ENCODE measurements around the gene LY6G6D. TPM values are rescaled to one million over a fixed set of nuclear protein-coding genes. Genes with fewer than 3 reads are reported as not detected.

Gene LY6G6D
- total and polyA plus RNA-seq, 2 of the 13 experiments (the other 11 are each of a cell fraction or from before 2014, with no cell fraction given) = not detected

DNA sequence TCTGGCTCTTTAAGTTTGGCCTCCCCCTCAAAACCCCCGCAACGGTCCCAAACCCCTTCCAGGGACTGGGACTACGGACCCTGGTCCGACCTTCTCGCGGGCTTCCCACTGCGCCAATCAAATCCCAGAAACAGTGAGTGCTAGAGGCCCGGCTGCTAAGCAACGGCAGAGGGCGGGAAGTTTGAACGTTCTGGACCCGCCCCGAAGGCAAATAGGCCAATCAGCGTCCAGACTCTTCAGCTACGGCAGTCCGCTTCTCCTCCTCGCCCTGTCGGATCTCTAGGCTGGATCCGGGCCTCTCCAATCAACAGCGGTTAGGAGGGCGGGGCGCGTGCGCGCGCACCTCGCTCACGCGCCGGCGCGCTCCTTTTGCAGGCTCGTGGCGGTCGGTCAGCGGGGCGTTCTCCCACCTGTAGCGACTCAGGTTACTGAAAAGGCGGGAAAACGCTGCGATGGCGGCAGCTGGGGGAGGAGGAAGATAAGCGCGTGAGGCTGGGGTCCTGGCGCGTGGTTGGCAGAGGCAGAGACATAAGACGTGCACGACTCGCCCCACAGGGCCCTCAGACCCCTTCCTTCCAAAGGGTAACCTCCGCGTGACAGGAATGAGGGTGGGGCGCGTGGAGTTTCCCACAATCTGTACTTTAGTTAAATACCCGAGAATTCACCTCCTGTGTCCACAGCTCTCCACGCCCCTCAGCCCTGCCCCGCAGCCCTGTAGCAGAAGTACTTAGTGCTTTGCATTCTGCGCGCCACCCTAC, 24.7 kb downstream of the LY6G6D start, which contains the start of gene MSH5 (continued):
- TF ChIP-seq, protein P1, sequence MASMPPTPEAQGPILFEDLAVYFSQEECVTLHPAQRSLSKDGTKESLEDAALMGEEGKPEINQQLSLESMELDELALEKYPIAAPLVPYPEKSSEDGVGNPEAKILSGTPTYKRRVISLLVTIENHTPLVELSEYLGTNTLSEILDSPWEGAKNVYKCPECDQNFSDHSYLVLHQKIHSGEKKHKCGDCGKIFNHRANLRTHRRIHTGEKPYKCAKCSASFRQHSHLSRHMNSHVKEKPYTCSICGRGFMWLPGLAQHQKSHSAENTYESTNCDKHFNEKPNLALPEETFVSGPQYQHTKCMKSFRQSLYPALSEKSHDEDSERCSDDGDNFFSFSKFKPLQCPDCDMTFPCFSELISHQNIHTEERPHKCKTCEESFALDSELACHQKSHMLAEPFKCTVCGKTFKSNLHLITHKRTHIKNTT (CRISPR knock-in tag; IDR thresholded peaks at IDR 0.05) = no peak
- peak; percentile 70; the same call in 1 of the 2 replicates for TF ChIP-seq KAT7 (CRISPR knock-in tag; IDR thresholded peaks at IDR 0.05; ENCODE audit: borderline replicate concordance)
- TF ChIP-seq, protein P2, sequence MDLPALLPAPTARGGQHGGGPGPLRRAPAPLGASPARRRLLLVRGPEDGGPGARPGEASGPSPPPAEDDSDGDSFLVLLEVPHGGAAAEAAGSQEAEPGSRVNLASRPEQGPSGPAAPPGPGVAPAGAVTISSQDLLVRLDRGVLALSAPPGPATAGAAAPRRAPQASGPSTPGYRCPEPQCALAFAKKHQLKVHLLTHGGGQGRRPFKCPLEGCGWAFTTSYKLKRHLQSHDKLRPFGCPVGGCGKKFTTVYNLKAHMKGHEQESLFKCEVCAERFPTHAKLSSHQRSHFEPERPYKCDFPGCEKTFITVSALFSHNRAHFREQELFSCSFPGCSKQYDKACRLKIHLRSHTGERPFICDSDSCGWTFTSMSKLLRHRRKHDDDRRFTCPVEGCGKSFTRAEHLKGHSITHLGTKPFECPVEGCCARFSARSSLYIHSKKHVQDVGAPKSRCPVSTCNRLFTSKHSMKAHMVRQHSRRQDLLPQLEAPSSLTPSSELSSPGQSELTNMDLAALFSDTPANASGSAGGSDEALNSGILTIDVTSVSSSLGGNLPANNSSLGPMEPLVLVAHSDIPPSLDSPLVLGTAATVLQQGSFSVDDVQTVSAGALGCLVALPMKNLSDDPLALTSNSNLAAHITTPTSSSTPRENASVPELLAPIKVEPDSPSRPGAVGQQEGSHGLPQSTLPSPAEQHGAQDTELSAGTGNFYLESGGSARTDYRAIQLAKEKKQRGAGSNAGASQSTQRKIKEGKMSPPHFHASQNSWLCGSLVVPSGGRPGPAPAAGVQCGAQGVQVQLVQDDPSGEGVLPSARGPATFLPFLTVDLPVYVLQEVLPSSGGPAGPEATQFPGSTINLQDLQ (CRISPR knock-in tag; IDR thresholded peaks at IDR 0.05) = peak; percentile 73; the same call in 1 of the 2 replicates
- no peak for TF ChIP-seq NFIC (IDR thresholded peaks at IDR 0.05; ENCODE audit: low read length)
- TF ChIP-seq, protein P3, sequence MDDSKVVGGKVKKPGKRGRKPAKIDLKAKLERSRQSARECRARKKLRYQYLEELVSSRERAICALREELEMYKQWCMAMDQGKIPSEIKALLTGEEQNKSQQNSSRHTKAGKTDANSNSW (CRISPR knock-in tag; IDR thresholded peaks at IDR 0.05; ENCODE audit: borderline replicate concordance) = peak; percentile 88; the same call in 1 of the 2 replicates
- peak; percentile 81 for TF ChIP-seq ZSCAN9 (CRISPR knock-in tag; IDR thresholded peaks at IDR 0.05; ENCODE audit: borderline replicate concordance)
- TF ChIP-seq, protein P4, sequence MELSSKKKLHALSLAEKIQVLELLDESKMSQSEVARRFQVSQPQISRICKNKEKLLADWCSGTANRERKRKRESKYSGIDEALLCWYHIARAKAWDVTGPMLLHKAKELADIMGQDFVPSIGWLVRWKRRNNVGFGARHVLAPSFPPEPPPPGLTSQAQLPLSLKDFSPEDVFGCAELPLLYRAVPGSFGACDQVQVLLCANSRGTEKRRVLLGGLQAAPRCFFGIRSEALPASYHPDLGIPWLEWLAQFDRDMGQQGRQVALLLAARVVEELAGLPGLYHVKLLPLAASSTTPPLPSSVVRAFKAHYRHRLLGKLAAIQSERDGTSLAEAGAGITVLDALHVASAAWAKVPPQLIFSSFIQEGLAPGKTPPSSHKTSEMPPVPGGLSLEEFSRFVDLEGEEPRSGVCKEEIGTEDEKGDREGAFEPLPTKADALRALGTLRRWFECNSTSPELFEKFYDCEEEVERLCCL (CRISPR knock-in tag; IDR thresholded peaks at IDR 0.05; ENCODE audit: borderline replicate concordance) = peak; percentile 95
- TF ChIP-seq, protein P5, sequence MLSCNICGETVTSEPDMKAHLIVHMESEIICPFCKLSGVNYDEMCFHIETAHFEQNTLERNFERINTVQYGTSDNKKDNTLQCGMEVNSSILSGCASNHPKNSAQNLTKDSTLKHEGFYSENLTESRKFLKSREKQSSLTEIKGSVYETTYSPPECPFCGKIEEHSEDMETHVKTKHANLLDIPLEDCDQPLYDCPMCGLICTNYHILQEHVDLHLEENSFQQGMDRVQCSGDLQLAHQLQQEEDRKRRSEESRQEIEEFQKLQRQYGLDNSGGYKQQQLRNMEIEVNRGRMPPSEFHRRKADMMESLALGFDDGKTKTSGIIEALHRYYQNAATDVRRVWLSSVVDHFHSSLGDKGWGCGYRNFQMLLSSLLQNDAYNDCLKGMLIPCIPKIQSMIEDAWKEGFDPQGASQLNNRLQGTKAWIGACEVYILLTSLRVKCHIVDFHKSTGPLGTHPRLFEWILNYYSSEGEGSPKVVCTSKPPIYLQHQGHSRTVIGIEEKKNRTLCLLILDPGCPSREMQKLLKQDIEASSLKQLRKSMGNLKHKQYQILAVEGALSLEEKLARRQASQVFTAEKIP (CRISPR knock-in tag; IDR thresholded peaks at IDR 0.05; ENCODE audit: borderline replicate concordance) = no peak
- TF ChIP-seq TOPORS (CRISPR knock-in tag; IDR thresholded peaks at IDR 0.05) = peak; percentile 99
- no peak for TF ChIP-seq ZNF777 (CRISPR knock-in tag; IDR thresholded peaks at IDR 0.05)
- TF ChIP-seq ZNF138 (CRISPR knock-in tag; IDR thresholded peaks at IDR 0.05; ENCODE audit: low read depth) = peak; percentile 76; the same call in 1 of the 2 replicates
- peak; percentile 85 for TF ChIP-seq ZNF761 (CRISPR knock-in tag; conservative IDR thresholded peaks at IDR 0.05)
- TF ChIP-seq, protein P6, sequence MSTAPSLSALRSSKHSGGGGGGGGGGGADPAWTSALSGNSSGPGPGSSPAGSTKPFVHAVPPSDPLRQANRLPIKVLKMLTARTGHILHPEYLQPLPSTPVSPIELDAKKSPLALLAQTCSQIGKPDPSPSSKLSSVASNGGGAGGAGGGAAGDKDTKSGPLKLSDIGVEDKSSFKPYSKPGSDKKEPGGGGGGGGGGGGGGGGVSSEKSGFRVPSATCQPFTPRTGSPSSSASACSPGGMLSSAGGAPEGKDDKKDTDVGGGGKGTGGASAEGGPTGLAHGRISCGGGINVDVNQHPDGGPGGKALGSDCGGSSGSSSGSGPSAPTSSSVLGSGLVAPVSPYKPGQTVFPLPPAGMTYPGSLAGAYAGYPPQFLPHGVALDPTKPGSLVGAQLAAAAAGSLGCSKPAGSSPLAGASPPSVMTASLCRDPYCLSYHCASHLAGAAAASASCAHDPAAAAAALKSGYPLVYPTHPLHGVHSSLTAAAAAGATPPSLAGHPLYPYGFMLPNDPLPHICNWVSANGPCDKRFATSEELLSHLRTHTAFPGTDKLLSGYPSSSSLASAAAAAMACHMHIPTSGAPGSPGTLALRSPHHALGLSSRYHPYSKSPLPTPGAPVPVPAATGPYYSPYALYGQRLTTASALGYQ (CRISPR knock-in tag; IDR thresholded peaks at IDR 0.05) = peak; percentile 15
- peak; percentile 99 for TF ChIP-seq ZNF547 (CRISPR knock-in tag; IDR thresholded peaks at IDR 0.05)
- TF ChIP-seq, protein P7, sequence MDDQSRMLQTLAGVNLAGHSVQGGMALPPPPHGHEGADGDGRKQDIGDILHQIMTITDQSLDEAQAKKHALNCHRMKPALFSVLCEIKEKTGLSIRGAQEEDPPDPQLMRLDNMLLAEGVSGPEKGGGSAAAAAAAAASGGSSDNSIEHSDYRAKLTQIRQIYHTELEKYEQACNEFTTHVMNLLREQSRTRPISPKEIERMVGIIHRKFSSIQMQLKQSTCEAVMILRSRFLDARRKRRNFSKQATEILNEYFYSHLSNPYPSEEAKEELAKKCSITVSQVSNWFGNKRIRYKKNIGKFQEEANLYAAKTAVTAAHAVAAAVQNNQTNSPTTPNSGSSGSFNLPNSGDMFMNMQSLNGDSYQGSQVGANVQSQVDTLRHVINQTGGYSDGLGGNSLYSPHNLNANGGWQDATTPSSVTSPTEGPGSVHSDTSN (CRISPR knock-in tag; IDR thresholded peaks at IDR 0.05; ENCODE audit: borderline replicate concordance) = no peak
- peak; percentile 96 for TF ChIP-seq RBFOX2 (IDR thresholded peaks at IDR 0.05; ENCODE audit: low read depth, low read length)
- peak; percentile 94 for TF ChIP-seq FLYWCH1 (CRISPR knock-in tag; IDR thresholded peaks at IDR 0.05)
- TF ChIP-seq KDM5B (CRISPR knock-in tag; IDR thresholded peaks at IDR 0.05; ENCODE audit: borderline replicate concordance) = peak; percentile 100

Measured in HepG2 (cell line).